Endothelial cell of umbilical vein (primary cell): Measurements from ENCODE around the gene RHBDF1. TPM values are rescaled to one million over a fixed set of nuclear protein-coding genes. Genes with fewer than 3 reads are reported as not detected.

Experiments used
- BruUV-seq: library from RNA; stranded (reverse); fragments of 400-500 nt; replicated peaks from 2 replicates; lab custom pipeline; 2021; lab: Mats Ljungman, UMichigan
- CTCF ChIA-PET: fragments of 300-600, 350-600 bp; sonication (Branson Sonifier 250); formaldehyde crosslinking; loops from one replicate; lab custom pipeline; 2021; ENCODE audit warnings: antibody characterized with exemption, inconsistent platforms; lab: Charles Lee
- POLR2A ChIA-PET: fragments of 300-600, 350-600 bp; sonication (Branson Sonifier 250); formaldehyde crosslinking; loops from one replicate; lab custom pipeline; 2021; ENCODE audit warnings: antibody characterized with exemption, inconsistent platforms; lab: Charles Lee
- DNase-seq: peaks from one replicate; pipeline ENCODE4 v3.0.0-alpha.2; 2011; ENCODE audit warnings: low read depth, low spot score
- FAIRE-seq: peaks from 2 replicates; lab custom pipeline; 2011; peaks lifted over from hg19 to GRCh38; lab: Jason Lieb, UNC
- H2AFZ ChIP-seq: 2 replicates; pipeline ENCODE4 v1.6.0; 2012; ENCODE audit warnings: low read depth, low read length, control low read depth, inconsistent platforms
- H3K27ac ChIP-seq: 2 replicates; pipeline ENCODE4 v1.5.1; 2011; ENCODE audit warnings: low read depth, mild to moderate bottlenecking, control low read depth, low read length, moderate library complexity; ENCODE audit not compliant: insufficient read depth
- H3K27me3 ChIP-seq, 2 experiments: 2 replicates each; pipeline versions ENCODE4 v1.6.0 to v1.6.1; 2011; ENCODE audit warnings: low read length in 2 of 2, mixed read lengths in 1 of 2; ENCODE audit not compliant: control insufficient read depth in 2 of 2, insufficient read depth in 2 of 2
- H3K36me3 ChIP-seq, 2 experiments: 2 replicates in 1 of 2; 3 replicates in 1 of 2; pipeline ENCODE4 v1.5.1; 2011; ENCODE audit warnings: low read length in 2 of 2, mild to moderate bottlenecking in 1 of 2, moderate library complexity in 1 of 2; ENCODE audit not compliant: control insufficient read depth in 2 of 2, insufficient read depth in 2 of 2; ENCODE audit errors: extremely low read depth in 1 of 2
- H3K4me1 ChIP-seq: 3 replicates; pipeline ENCODE4 v1.5.1; 2011; ENCODE audit warnings: mild to moderate bottlenecking, low read length; ENCODE audit not compliant: control insufficient read depth, insufficient read depth; ENCODE audit errors: extremely low read depth
- H3K4me2 ChIP-seq: 2 replicates; pipeline ENCODE4 v1.6.1; 2011; ENCODE audit warnings: low read length, control low read depth, mixed read lengths; ENCODE audit not compliant: insufficient read depth
- H3K4me3 ChIP-seq, 3 experiments: fragments of 200-600 bp in 1 of 3; sonication (generic), shearing (Covaris generic) in 1 of 3; replicated peaks in 1 of 3; 2 replicates each; pipeline ENCODE4 v1.5.1; 2011 to 2016; ENCODE audit warnings: control low read depth in 3 of 3, low read length in 3 of 3, mild to moderate bottlenecking in 2 of 3, inconsistent platforms in 1 of 3, low read depth in 1 of 3, moderate library complexity in 1 of 3; ENCODE audit not compliant: insufficient read depth in 1 of 3
- H3K79me2 ChIP-seq: 2 replicates; pipeline ENCODE4 v1.6.0; 2012; ENCODE audit warnings: low read length, inconsistent platforms; ENCODE audit not compliant: control insufficient read depth, insufficient read depth
- H3K9ac ChIP-seq: replicated peaks from 2 replicates; pipeline ENCODE3; 2011; ENCODE audit warnings: low read length, control low read depth; ENCODE audit not compliant: insufficient read depth; ENCODE audit errors: extremely low read depth
- H3K9me1 ChIP-seq: replicated peaks from 3 replicates; pipeline ENCODE4 v1.6.0; 2011; ENCODE audit warnings: mild to moderate bottlenecking, low read length; ENCODE audit not compliant: control insufficient read depth, insufficient read depth; ENCODE audit errors: extremely low read depth
- H3K9me3 ChIP-seq: replicated peaks from 2 replicates; pipeline ENCODE4 v1.5.1; 2012; ENCODE audit warnings: low read length, inconsistent platforms; ENCODE audit not compliant: control insufficient read depth, insufficient read depth
- H4K20me1 ChIP-seq: replicated peaks from 2 replicates; pipeline ENCODE3; 2011; ENCODE audit warnings: mild to moderate bottlenecking, low read length; ENCODE audit not compliant: control insufficient read depth, insufficient read depth; ENCODE audit errors: extremely low read depth
- CTCF ChIP-seq, 2 donors: IDR thresholded peaks; 1 replicate in 1 of 2; 2 replicates in 1 of 2; pipeline ENCODE4 v1.5.1; 2011; ENCODE audit warnings: low read length in 2 of 2, mild to moderate bottlenecking in 2 of 2, moderate library complexity in 2 of 2, control low read depth in 1 of 2, inconsistent platforms in 1 of 2, low read depth in 1 of 2; ENCODE audit not compliant: insufficient read depth in 1 of 2; ENCODE audit errors: extremely low read depth in 1 of 2
- EZH2 ChIP-seq: IDR thresholded peaks from 2 replicates; pipeline ENCODE4 v1.6.1; 2012; ENCODE audit warnings: borderline replicate concordance, low read depth, mild to moderate bottlenecking, moderate library complexity, low read length, inconsistent platforms; ENCODE audit not compliant: severe bottlenecking
- FOS ChIP-seq: IDR thresholded peaks from 2 replicates; pipeline ENCODE4 v1.6.1; 2011; ENCODE audit warnings: mild to moderate bottlenecking, low read length, moderate library complexity, borderline replicate concordance; ENCODE audit not compliant: insufficient read depth
- GATA2 ChIP-seq: IDR thresholded peaks from 2 replicates; pipeline ENCODE4 v1.7.0; 2011; ENCODE audit warnings: low read depth, mild to moderate bottlenecking, moderate library complexity, mixed read lengths, low read length; ENCODE audit not compliant: insufficient read length, insufficient read depth
- JUN ChIP-seq: IDR thresholded peaks from 2 replicates; pipeline ENCODE4 v1.6.1; 2011; ENCODE audit warnings: borderline replicate concordance, low read depth; ENCODE audit not compliant: insufficient read length, insufficient read depth
- MAX ChIP-seq: IDR thresholded peaks from 2 replicates; pipeline ENCODE4 v1.6.1; 2011; ENCODE audit not compliant: insufficient read depth, insufficient read length
- MYC ChIP-seq: IDR thresholded peaks from one replicate; pipeline ENCODE4 v1.6.1; 2011; ENCODE audit warnings: mild to moderate bottlenecking, low read depth, low read length
- POLR2A ChIP-seq: IDR thresholded peaks from 2 replicates; pipeline ENCODE4 v1.6.1; 2012; ENCODE audit warnings: low read depth, mild to moderate bottlenecking, control low read depth, low read length
- POLR2AphosphoS5 ChIP-seq: IDR thresholded peaks from 2 replicates; pipeline ENCODE4 v1.6.1; 2012; ENCODE audit warnings: low read depth, mild to moderate bottlenecking, control low read depth, low read length, moderate library complexity; ENCODE audit not compliant: insufficient read depth
- dilution Hi-C: fragments of 300-500 bp; cut with MboI; formaldehyde crosslinking; loops from one replicate; pipeline ENCODE4 v1.15.0; 2019; ENCODE audit warnings: low sequenced_read_pairs; ENCODE audit not compliant: extremely low pct_ligation_motif_present
- intact Hi-C: fragments of 100-400 bp; cut with micrococcal nuclease; formaldehyde crosslinking; loops from one replicate; pipeline ENCODE4 v1.10.0; 2022
- polyA plus RNA-seq, 4 experiments: library from polyadenylated mRNA; depleted of rRNA in 3 of 4; stranded (reverse) in 3 of 4; unstranded in 1 of 4; fragments of >200 nt; gene quantifications; 2 replicates each; pipeline versions ENCODE4 v1.2.1 to v1.2.3, GENCODE V29; 2011 to 2012; ENCODE audit warnings: missing spikeins in 1 of 4
- total RNA-seq: library from RNA; stranded (reverse); gene quantifications from 2 replicates; pipeline ENCODE4 v1.2.3, GENCODE V29; 2021

The RHBDF1 gene
- total and polyA plus RNA-seq, 2 donors (not counting 3 experiments of a cell fraction or from before 2014, with no cell fraction given), result 57.0 to 113 TPM

DNA sequence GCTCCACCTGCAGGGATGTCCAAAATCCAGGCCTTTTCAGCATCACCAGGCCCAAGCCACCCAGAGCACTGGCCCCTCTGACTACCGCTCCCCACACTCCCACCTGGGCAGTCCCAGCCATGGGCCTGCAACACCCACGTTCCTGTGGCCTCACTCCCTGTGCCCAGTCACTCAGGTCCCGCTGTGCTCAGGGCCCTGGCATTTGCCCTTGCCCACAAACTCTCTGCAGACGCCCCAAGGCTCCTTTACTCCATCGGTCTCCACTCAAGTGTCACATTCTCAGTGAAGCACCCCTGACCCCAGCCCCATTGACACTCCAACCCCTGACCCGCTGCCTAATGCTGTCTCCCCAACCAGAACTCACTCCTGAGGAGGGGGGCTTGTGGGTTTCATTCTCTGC, 29.2 kb upstream of the RHBDF1 start:
- ChIA-PET POLR2A (no interaction called here), CTCF (interaction anchor here (1.4 to 1.9 kb wide), 2 partner anchors 36 to 79 kb away, joined by 5 to 7 read pairs; partner anchors contain the start of gene HBQ1)
- H3K9ac ChIP-seq, result no peak overlapping the region
- intact Hi-C loops (no loop called here), dilution Hi-C loops (no loop called here)
- H3K36me3 ChIP-seq, result peaks cover 0 to 9% of the 10 kb centered on the region in 2 experiments
- H3K9me3 ChIP-seq, result no peaks in the 10 kb centered on the region
- TF ChIP-seq CTCF (IDR thresholded peaks at IDR 0.05; ENCODE audit: extremely low read depth in 1 of 2, insufficient read depth in 1 of 2, low read depth in 1 of 2, low read length in 2 of 2) (no peak), FOS (no peak), MAX (no peak), POLR2AphosphoS5 (no peak), GATA2 (no peak), JUN (no peak), MYC (no peak), EZH2 (no peak), POLR2A (no peak)
- H4K20me1 ChIP-seq, result no peaks in the 10 kb centered on the region
- H3K27me3 ChIP-seq, result no peaks in the 10 kb centered on the region
- H3K79me2 ChIP-seq, result no peaks in the 10 kb centered on the region
- FAIRE-seq (no peak), DNase-seq (no peak)
- no peaks in the 10 kb centered on the region for H3K9me1 ChIP-seq
- H3K4me2 ChIP-seq, result no peak overlapping the region
- peaks cover 5% of the 10 kb centered on the region for H3K4me1 ChIP-seq
- H3K4me3 ChIP-seq, result no peak overlapping the region
- H2AFZ ChIP-seq, result no peak overlapping the region
- no TSS peak for BruUV-seq
- H3K27ac ChIP-seq, result no peak overlapping the region
